DND-41 (cell line): ENCODE data around the gene LPCAT3.

Source experiments
- ATAC-seq: fragments of 200-7000 bp; cut with Tn5 transposase; 3 replicates; pipeline ENCODE4 v1.9.1; 2021; ENCODE audit warnings: low read depth; ENCODE audit not compliant: insufficient read depth
- DNase-seq: peaks from one replicate; pipeline ENCODE4 v3.0.0-alpha.2; 2020
- H2AFZ ChIP-seq: 2 replicates; pipeline ENCODE4 v1.6.0; 2012; ENCODE audit warnings: low read depth, low read length
- H3K27ac ChIP-seq: 2 replicates; pipeline ENCODE4 v1.5.1; 2012; ENCODE audit warnings: low read length, inconsistent platforms
- H3K27me3 ChIP-seq: fragments of 200-600 bp; sonication (generic); 2 replicates; pipeline ENCODE4 v1.6.0; 2012; ENCODE audit warnings: low read length, mild to moderate bottlenecking, inconsistent platforms; ENCODE audit not compliant: insufficient read depth, poor library complexity
- H3K36me3 ChIP-seq: 2 replicates; pipeline ENCODE4 v1.5.1; 2012; ENCODE audit warnings: low read length, inconsistent platforms; ENCODE audit not compliant: insufficient read depth
- H3K4me1 ChIP-seq: 2 replicates; pipeline ENCODE4 v1.5.1; 2012; ENCODE audit warnings: mild to moderate bottlenecking, low read length; ENCODE audit not compliant: insufficient read depth
- H3K4me2 ChIP-seq: 2 replicates; pipeline ENCODE4 v1.6.0; 2012; ENCODE audit warnings: mild to moderate bottlenecking, moderate library complexity, low read length, inconsistent platforms; ENCODE audit not compliant: insufficient read depth
- H3K4me3 ChIP-seq, 2 experiments: fragments of 200-600 bp in 1 of 2; shearing (Covaris generic) in 1 of 2; 2 replicates each; pipeline ENCODE4 v1.5.1; 2012 to 2016; ENCODE audit warnings: inconsistent platforms in 2 of 2, low read length in 2 of 2, mild to moderate bottlenecking in 2 of 2, low read depth in 1 of 2, moderate library complexity in 1 of 2
- H3K79me2 ChIP-seq: 2 replicates; pipeline ENCODE4 v1.6.0; 2012; ENCODE audit warnings: low read length, inconsistent platforms; ENCODE audit not compliant: insufficient read depth
- H3K9ac ChIP-seq: 2 replicates; pipeline ENCODE4 v1.6.0; 2012; ENCODE audit warnings: low read depth, mild to moderate bottlenecking, inconsistent platforms, low read length, moderate library complexity
- H3K9me3 ChIP-seq: 2 replicates; pipeline ENCODE4 v1.5.1; 2012; ENCODE audit warnings: low read length, moderate library complexity, mild to moderate bottlenecking, inconsistent platforms; ENCODE audit not compliant: insufficient read depth, severe bottlenecking
- H4K20me1 ChIP-seq: 2 replicates; pipeline ENCODE4 v1.6.0; 2012; ENCODE audit warnings: low read length; ENCODE audit not compliant: insufficient read depth
- CTCF ChIP-seq: IDR thresholded peaks from 2 replicates; pipeline ENCODE4 v1.5.1; 2012; ENCODE audit warnings: borderline replicate concordance, low read length, moderate library complexity, mild to moderate bottlenecking; ENCODE audit not compliant: poor library complexity, severe bottlenecking; ENCODE audit errors: extremely low read depth
- EZH2 ChIP-seq: IDR thresholded peaks from 3 replicates; pipeline ENCODE4 v1.6.1; 2012; ENCODE audit warnings: borderline replicate concordance, low read depth, mild to moderate bottlenecking, moderate library complexity, low read length, inconsistent platforms; ENCODE audit not compliant: severe bottlenecking

LPCAT3 gene

DNA sequence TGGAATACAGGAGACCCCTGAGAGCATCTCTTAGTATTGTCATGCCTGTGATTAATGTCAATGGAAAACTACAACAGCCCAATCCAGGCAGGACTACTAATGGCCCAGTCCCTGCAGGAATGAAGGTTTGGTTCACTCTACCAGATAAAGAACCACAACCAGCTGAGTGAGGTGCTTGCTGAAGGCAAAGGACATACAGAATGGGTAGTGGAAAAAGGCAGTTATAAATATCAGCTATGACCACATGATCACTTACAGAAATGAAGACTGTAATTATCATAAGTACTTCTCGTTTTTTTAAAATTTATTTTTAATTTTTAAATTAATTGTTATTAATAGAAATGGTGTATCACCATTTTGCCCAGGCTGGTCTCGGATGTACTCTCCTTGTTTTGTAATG lies 17.2 kb upstream of the LPCAT3 start:
- Histone ChIP-seq H3K79me2 (no peaks in the 10 kb centered on the region), H3K4me1 (peaks cover 19% of the 10 kb centered on the region), H4K20me1 (no peaks in the 10 kb centered on the region), H3K9me3 (no peaks in the 10 kb centered on the region), H3K27me3 (no peaks in the 10 kb centered on the region), H3K9ac (no peak overlapping the region), H2AFZ (no peak overlapping the region), H3K36me3 (no peaks in the 10 kb centered on the region), H3K27ac (no peak overlapping the region), H3K4me3 (no peak overlapping the region), H3K4me2 (no peak overlapping the region)
- TF ChIP-seq EZH2 (no peak), CTCF (no peak)
- DNase-seq (no peak), ATAC-seq (no peak)

GRCh38 chr12:7034464-7034863 lies 16.2 kb upstream of the LPCAT3 start:
- Histone ChIP-seq H4K20me1 (no peaks in the 10 kb centered on the region), H3K9me3 (no peaks in the 10 kb centered on the region), H3K79me2 (no peaks in the 10 kb centered on the region), H3K4me2 (no peak overlapping the region), H3K9ac (no peak overlapping the region), H3K4me3 (no peak overlapping the region), H3K27ac (no peak overlapping the region), H2AFZ (no peak overlapping the region), H3K4me1 (peaks cover 16% of the 10 kb centered on the region), H3K36me3 (no peaks in the 10 kb centered on the region), H3K27me3 (no peaks in the 10 kb centered on the region)
- no peak for ATAC-seq
- no peak for TF ChIP-seq EZH2
- no peak for DNase-seq

DNA sequence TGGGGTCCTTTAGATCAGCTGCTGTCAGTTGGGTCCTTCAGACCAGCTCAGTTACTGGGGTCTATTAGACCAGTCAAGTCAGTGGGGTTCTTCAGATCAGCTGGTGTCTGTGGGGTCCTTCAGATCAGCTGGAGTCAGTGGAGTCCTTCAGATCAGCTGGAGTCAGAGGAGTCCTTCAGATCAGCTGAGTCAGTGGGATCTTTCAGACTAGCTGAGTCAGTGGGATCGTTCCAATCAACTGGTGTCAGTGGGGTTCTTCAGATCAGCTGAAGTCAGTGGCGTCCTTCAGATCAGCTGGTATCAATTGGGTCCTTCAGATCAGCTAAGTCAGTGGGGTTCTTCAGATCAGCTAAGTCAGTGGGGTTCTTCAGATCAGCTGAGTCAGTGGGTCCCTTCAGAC lies 14.7 kb upstream of the LPCAT3 start:
- Histone ChIP-seq H2AFZ (no peak overlapping the region), H3K9ac (no peak overlapping the region), H3K9me3 (no peaks in the 10 kb centered on the region), H3K4me2 (no peak overlapping the region), H3K36me3 (no peaks in the 10 kb centered on the region), H4K20me1 (no peaks in the 10 kb centered on the region), H3K27ac (no peak overlapping the region), H3K79me2 (no peaks in the 10 kb centered on the region), H3K4me3 (no peak overlapping the region), H3K27me3 (no peaks in the 10 kb centered on the region), H3K4me1 (peaks cover 1% of the 10 kb centered on the region)
- TF ChIP-seq CTCF: no peak
- no peak for TF ChIP-seq EZH2
- ATAC-seq (no peak), DNase-seq (no peak)

DNA sequence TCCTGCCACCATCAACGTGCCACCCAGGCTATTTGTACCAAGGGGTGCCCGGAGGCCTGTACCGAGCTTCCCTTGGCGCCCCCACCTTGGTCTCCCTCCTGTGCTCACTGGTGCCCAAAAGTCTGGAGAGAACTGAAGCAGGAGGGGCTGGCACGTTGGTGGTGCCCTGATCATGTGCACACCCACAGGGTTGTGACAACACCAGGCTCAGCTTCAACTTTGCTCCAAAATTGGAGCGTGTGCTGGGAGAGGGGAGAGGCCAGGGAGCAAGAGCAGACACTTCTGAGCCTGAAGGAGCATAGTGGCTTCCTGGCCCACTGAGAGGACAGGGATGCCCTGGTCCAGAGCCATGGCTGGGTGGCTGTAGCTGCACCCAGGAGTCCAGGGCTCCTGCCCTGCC lies 13.0 kb upstream of the LPCAT3 start:
- TF ChIP-seq CTCF: no peak
- no peak for TF ChIP-seq EZH2
- Histone ChIP-seq H3K79me2 (no peaks in the 10 kb centered on the region), H4K20me1 (no peaks in the 10 kb centered on the region), H3K27ac (no peak overlapping the region), H3K9me3 (no peaks in the 10 kb centered on the region), H3K9ac (no peak overlapping the region), H3K36me3 (no peaks in the 10 kb centered on the region), H3K4me2 (no peak overlapping the region), H3K4me3 (no peak overlapping the region), H3K27me3 (no peaks in the 10 kb centered on the region), H2AFZ (no peak overlapping the region), H3K4me1 (no peaks in the 10 kb centered on the region)
- DNase-seq: no peak
- ATAC-seq: no peak
